Stimulated activated CD8-positive, alpha-beta memory T cell treated with anti-CD3 and anti-CD28 coated beads, Interleukin-12 subunit alpha, Interleukin-12 subunit beta, amount 100 ng/mL, for 1 hour (primary cell): Measurements from ENCODE around the gene TBC1D22A.

Experiments
- DNase-seq: peaks from one replicate; pipeline ENCODE4 v3.0.0-alpha.2; 2020; ENCODE audit warnings: low read depth

Gene TBC1D22A

GRCh38 chr22:47191671-47192650 is 429.5 kb downstream of the TBC1D22A start:
- DNase-seq = no peak

DNA sequence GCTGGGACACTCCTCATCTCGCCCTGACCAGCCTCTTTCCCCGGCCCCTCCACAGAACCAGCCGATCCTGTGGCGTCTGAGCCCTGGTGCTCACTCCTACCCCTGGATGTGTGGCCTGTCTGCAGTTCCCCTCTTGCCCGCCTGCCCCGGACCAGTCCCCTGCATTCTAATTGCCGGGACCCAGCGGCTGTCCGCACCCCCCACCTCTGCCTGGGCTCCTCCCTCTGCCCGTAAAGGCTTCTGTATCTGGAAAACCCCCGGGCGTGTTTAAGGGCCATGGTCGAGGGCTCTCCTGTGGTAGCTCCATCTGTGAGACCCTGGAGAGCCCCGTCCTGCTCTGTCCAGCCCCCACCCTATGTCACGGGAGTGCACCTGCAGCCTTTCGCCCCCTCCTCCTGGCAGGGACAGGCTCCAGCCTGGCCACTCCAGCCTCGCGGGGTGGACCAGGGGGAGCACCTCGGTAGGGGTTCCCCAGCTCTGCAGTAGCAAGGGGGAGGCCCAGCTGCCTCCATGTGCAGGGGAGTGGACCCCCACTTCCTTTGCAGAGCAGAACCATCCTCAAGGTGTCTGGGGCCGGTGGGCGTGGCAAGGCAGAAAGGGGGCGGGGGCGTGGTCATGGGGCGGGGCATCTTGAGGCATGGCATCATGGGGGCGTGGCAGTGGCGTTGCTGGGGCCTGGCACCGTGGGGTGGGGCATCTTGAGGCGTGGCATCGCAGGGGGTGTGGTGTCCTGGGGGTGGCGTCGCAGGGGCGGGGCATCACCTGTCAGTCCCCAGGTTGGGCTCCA is 430.4 kb downstream of the TBC1D22A start:
- DNase-seq = no peak

GRCh38 chr22:47193606-47194329 is 431.3 kb downstream of the TBC1D22A start:
- no peak for DNase-seq

- no peak for DNase-seq
Observed at GRCh38 chr22:47194476-47195155, 432.2 kb downstream of the TBC1D22A start.

DNA sequence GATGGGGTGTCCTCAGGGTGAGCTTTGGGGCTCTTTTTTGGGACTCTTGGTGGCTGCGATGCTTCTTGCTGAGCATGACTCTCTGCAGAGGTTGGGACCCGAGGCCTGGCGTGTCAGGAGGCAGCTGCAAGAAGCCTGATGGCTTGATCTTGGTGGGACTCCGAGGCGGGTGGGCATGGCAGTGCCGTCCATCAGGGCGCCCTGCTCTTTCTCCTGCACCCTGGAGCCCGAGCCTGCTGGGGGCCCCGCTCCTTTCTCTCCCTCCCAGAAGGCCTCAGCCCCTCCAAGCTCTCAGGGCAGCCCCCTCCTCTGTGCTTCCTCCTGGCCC is 432.7 kb downstream of the TBC1D22A start:
- no peak for DNase-seq

DNA sequence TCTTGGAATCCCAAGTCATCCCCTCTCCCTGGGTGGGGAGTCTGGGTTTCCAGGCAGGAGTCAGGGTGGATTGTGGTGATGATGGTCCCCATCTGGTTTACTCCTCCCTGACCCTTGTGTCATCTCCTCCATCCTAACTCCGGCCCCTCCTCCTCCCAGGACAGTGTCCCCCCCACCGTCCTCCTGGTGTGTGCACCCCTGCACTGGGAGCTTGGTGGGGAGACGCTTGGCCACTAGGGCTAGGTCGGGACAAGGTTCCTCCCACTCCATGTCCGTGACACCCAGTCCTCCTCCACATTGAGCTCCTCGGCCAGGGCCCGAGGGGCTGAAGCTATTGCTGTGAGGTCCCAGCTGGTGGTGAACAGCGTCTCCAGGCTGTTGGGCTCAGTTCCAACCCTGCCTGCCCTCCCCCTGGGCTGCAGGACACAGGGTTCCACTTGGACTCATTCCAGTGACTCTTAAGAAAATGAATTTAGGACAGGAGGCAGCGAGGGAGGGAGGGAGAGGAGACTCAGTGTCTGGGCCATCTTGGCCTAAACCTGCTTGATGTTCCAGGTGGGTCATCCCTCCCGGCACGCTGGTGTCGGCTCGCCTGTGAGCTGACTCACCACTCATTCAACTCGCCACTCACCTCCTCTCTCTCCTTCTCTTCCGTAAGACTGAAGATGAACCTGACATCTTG is 433.2 kb downstream of the TBC1D22A start:
- DNase-seq = no peak

GRCh38 chr22:47196166-47196849 is 433.9 kb downstream of the TBC1D22A start:
- no peak for DNase-seq

DNA sequence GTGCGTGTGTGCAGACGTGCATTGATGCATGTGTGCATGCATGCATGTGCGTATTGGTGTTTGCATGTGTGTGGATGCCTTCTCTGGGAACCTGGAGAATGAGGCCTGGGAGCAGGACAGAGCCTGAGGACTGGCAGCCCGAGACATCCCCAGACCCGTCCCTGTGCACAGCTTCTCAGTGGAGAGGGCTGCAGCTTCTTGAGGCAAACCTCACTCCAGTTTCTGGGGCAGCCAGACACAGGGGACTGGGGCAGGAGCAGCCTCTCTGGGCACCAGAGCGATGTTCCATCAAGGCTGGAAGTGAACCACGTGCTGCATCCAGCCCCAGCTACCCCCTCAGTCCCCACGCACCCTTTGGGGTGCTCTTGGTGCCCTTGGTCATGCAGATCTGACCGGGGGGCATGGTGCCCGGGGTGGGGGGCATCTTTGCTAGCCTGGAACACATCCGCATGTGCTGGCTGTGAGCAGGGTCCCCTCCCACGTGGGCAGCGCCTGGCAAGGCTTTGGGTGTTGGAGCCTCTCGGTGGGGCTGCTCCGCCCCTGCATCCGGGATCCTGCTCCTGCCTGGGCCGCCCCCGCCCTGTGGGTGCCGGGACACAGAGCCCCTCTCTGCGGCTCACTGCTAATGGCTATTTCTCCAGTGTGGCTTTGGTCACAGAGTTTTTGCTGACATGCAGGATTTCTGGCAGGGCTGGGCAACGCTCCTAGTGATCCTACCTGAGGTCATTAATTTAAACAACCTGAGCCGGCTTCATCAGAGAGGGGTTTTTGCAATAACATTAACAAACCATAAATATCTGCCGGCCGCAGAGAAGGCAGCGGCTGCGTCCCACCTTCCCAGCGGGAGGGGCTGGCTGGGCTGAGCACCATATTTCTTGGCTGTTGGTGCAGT is 434.7 kb downstream of the TBC1D22A start:
- DNase-seq = no peak

DNA sequence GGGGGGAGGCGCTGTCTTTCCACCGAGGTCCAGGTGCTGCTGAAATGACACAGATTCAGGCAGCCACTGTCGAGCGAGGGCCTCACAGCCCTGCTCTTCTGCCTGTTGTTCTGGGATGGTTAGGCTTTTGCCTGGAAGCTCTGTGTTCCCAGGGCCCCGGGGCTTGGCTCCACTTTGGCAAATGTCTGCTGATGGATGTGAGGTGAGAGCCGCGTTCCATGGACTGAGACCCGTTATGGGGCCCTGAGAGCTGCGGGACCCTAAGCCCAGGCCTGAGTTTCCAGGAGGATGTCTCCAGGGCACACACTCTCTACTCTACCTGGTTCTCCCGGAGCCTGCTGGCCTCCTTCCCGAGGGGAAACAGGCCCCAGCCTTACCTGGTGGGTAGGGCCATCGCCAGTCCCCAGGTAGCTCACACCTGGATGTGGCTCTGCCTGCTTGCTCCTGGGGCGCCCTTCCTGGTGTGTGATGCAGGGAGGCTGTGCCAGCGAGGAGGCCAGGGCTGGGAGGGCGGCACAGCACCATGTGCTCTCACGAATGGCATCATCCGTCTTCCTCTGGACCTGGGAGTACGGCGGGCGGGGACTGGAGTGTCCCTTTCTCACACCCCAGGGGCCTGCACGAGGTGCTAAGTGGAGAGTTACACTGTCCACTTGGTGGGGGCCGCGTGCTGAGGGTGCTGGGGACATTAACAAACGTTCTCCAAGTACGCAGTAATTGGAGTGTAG is 435.5 kb downstream of the TBC1D22A start:
- no peak for DNase-seq

- no peak for DNase-seq
Observed at GRCh38 chr22:47198801-47199251, 436.4 kb downstream of the TBC1D22A start.

GRCh38 chr22:47199261-47199978 is 437.0 kb downstream of the TBC1D22A start:
- DNase-seq = no peak

DNA sequence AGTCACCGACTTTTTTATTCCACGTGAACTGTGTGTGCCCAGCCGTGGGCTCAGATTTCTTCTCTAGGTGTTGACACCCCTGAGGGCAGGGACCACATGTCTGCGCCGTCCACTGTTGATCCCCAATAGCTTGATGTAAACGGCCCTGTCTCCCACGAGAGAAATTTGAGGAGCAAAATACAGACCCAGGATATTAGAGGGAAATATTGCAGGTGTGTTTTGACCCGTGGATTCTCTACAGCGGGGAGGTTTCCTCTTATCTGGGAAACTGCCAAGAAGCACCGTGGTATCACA is 437.5 kb downstream of the TBC1D22A start:
- no peak for DNase-seq

DNA sequence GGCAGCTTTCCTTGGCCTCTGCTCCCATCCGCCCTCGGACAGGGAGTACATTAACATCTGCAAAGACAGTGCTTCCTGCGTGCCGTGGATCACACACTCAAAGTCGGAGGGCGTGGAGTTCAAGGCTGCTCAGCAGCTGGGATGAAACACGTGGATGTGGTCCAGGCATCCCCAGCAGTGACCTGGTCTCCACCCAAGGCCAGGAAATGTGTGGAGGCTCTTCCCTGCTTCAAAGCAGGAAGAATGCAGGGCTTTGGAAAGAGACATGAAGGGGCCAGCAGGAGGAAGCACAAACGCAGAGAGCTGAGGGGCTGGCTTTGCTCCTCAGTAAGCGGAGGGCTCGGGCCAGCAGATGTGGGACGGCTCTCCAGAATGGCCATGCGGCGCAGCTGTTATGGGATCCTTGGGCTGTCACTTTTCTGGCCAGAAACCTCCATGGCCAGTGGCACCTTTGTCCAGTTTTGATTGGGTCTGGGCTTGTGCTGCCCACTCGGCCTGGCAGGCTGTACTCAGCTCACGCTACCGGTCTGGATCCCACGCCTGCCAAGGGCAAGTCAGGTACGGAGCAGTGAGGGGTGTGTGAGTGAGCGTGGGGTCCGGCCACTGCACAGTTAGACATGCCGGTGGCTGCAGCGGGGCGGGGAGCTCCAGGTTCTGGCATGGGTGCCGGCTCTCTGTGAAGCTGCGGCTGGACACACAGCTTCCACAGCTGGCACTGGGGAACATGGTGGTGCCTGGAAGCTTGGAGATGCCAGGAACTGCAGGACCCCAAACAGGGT is 438.0 kb downstream of the TBC1D22A start:
- no peak for DNase-seq

- no peak for DNase-seq
Observed at GRCh38 chr22:47201186-47201995, 438.9 kb downstream of the TBC1D22A start.

DNA sequence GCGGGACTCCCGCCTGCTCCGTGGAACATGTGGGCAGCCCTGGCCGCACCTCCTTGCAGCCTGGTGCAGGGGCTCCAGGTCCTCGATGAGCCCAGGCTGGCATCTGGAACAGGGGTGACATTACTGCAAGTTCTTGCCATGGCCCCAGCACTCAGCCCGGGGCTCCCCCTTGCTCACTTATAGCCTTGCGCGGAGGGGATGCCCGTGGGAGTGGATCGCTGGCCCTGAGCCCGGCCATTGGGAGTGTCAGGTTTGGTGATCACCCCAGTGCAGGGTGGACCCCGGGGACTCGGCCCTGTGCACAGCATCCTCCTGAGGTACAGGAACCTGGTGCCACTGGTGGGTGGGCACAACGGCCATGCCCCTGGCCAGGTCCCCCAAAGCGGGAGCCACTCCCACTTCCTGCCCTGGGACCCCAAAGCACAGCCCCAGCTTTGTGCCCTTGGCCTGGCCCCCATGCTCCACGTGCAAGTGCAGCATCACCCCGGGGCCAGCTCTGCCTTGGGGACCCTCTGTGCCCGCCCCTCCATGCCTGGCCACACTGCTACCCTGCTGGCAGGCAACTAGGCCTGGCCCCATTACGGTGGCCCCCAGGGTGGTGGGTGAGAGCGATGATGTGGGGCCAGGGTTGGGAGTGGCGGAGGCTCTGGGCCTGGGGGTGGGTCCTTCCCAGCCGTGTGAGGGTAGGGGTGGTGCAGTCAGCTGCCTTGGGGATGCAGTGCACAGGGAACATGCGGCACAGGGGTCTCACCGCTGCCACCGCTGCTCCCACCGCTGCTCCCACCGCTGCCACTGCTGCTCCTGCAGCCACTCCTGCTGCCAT is 439.8 kb downstream of the TBC1D22A start:
- no peak for DNase-seq
